LHCN-M2 (cell line): Measurements from ENCODE around the gene GLIS1. TPM values are rescaled to one million over a fixed set of nuclear protein-coding genes. Genes with fewer than 3 reads are reported as not detected.

Source experiments
- DNase-seq: peaks from one replicate; pipeline ENCODE4 v3.0.0-alpha.2; 2012; ENCODE audit warnings: low read depth
- total RNA-seq: library from RNA; depleted of rRNA; stranded (reverse); fragments of >200 nt; gene quantifications from 2 replicates; pipeline ENCODE4 v1.2.3, GENCODE V29; 2014; rRNA removed

The GLIS1 gene
- total RNA-seq, 1 experiment from 2014 or later = 3.7 TPM

GRCh38 chr1:53467391-53467790 lies 271.6 kb downstream of the GLIS1 start:
- no peak for DNase-seq

GRCh38 chr1:53465023-53465957 lies 273.7 kb downstream of the GLIS1 start:
- DNase-seq = peak; percentile 5

GRCh38 chr1:53463961-53464899 lies 274.7 kb downstream of the GLIS1 start:
- no peak for DNase-seq

- DNase-seq = no peak
These were observed 276.0 kb downstream of the GLIS1 start for GRCh38 chr1:53462769-53463501.

GRCh38 chr1:53462193-53462592 lies 276.8 kb downstream of the GLIS1 start:
- no peak for DNase-seq

- DNase-seq = no peak
These were observed 277.5 kb downstream of the GLIS1 start for GRCh38 chr1:53461323-53462044.

- DNase-seq = no peak
These were observed 278.2 kb downstream of the GLIS1 start for GRCh38 chr1:53460666-53461322.

GRCh38 chr1:53460211-53460634 lies 278.7 kb downstream of the GLIS1 start:
- no peak for DNase-seq

- DNase-seq = no peak
These were observed 279.4 kb downstream of the GLIS1 start, which contains the start of gene DMRTB1 for GRCh38 chr1:53459321-53460175. Gene DMRTB1 (plus strand): TSS chr1:53459399. CDS start chr1:53459454, 55 bp downstream.

GRCh38 chr1:53458634-53459033 lies 280.3 kb downstream of the GLIS1 start:
- no peak for DNase-seq

Other genes starting within 250 kb of the GLIS1 start
- 39.3 and 42.0 TPM in 2 replicates for gene NDC1, start 99.1 kb upstream of the GLIS1 start, total RNA-seq
- 20.8 and 28.0 TPM in 2 replicates for gene YIPF1, start 150.6 kb upstream of the GLIS1 start, total RNA-seq
- gene DIO1, start 155.0 kb upstream of the GLIS1 start, total RNA-seq = not detected in 2 replicates
- 43.3 and 46.4 TPM in 2 replicates for gene IFT25, start 206.5 kb upstream of the GLIS1 start, total RNA-seq
- 46.6 and 49.3 TPM in 2 replicates for gene LRRC42, start 207.2 kb upstream of the GLIS1 start, total RNA-seq